GM13977 (cell line): ENCODE results near the gene IL4R.
"Not testable (repeated sequence)": the region's sequence is repeated elsewhere in the genome, so short reads cannot be mapped to it uniquely, and the experiment has no call there.

Experiments used
- DNase-seq: peaks from one replicate; pipeline ENCODE4 v3.0.0; 2012; ENCODE audit warnings: low spot score
- in situ Hi-C: fragments of 300-500 bp; cut with MboI; formaldehyde crosslinking; loops from one replicate; pipeline ENCODE4 v1.12.0; 2022; ENCODE audit warnings: low sequenced_read_pairs, low pct_unique_long_range_greater_than_20kb, mixed read lengths, inconsistent platforms; ENCODE audit not compliant: unreplicated experiment
- TF ChIP-seq, protein P1 (sequence below): IDR thresholded peaks from 2 replicates; pipeline ENCODE4 v1.5.1; 2012; ENCODE audit warnings: mild to moderate bottlenecking, control low read depth; ENCODE audit not compliant: insufficient read depth; ENCODE audit errors: extremely low read depth, missing control alignments

Gene IL4R

DNA sequence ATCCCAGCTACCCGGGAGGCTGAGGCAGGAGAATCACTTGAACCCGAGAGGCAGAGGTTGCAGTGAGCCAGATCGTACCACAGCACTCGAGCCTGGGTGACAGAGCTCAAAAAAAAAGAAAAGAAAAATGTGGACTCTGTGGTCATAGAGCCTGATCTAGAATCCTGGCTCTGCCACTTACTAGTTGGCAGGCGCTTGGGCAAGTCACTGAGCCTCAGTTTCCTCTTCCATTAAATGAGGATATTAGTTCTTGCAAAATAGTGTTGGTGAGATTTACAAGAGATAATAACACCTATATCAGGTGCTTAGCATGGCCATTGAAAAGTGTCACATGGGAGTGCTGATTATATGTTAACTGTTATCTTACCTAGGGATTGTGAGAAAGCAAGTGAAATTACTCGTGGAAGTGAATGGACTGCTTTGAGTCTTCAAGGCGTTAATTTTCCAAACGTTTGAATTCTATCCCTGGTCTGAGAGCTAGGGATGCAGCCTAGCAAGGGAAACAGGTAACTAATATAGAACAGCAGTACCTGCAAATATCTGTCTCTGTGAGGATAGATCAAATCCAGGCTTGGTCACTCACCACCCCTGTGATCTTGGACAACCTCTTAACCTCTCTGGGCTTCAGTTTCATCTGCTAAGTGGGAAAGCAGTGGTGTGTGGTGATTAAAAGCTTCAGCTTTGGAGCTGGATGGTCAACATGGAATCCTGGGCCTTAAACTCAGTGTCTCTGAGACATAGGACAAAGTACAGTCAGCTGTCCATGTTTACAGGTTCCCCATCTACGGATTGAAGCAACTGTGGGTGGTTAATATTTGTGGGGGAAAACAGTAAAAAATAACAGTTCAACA is 44.2 kb upstream of the IL4R start:
- TF ChIP-seq, protein P1, sequence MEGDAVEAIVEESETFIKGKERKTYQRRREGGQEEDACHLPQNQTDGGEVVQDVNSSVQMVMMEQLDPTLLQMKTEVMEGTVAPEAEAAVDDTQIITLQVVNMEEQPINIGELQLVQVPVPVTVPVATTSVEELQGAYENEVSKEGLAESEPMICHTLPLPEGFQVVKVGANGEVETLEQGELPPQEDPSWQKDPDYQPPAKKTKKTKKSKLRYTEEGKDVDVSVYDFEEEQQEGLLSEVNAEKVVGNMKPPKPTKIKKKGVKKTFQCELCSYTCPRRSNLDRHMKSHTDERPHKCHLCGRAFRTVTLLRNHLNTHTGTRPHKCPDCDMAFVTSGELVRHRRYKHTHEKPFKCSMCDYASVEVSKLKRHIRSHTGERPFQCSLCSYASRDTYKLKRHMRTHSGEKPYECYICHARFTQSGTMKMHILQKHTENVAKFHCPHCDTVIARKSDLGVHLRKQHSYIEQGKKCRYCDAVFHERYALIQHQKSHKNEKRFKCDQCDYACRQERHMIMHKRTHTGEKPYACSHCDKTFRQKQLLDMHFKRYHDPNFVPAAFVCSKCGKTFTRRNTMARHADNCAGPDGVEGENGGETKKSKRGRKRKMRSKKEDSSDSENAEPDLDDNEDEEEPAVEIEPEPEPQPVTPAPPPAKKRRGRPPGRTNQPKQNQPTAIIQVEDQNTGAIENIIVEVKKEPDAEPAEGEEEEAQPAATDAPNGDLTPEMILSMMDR = no peak
- in situ Hi-C loops = no loop called here
- no peak for DNase-seq

DNA sequence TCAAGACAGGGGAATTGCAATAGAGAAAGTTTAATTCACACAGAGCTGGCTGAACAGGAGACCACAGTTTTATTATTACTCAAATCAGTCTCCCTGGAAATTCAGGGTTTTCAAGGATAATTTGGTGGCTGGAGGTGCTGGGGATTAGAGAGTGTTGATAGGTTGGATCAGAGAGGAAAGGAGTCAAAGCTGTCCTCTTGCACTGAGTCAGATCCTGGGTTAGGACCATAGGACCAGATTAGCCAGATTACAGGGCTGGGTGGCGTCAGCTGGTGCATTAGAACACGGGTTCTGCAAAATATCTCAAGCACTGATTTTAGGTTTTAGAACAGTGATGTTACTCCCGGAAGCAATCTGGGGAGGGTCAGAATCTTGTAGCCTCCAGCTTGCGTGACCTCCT is 43.4 kb upstream of the IL4R start:
- TF ChIP-seq, protein P1 = no peak
- in situ Hi-C loops = no loop called here
- no peak for DNase-seq

DNA sequence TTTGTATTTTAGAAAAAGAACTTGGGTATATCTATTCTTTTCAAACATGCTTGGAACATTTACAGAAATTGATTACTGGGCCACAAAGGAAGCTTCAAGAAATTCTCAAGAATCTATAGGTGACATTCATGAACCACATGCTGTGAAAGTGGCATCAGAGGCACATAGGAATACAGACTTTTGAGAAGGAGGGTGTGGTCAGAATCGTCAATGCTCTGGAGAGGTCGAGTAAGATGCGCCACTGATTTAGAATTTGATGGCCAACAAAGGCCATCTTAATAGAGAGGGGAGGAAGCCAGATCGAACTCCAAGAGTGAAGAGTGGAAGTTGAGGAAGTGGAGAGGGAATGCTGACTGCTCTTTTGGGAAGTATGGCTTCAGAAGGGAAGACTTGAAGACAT is 41.7 kb upstream of the IL4R start:
- DNase-seq = no peak
- in situ Hi-C loops = no loop called here
- TF ChIP-seq, protein P1 = no peak

DNA sequence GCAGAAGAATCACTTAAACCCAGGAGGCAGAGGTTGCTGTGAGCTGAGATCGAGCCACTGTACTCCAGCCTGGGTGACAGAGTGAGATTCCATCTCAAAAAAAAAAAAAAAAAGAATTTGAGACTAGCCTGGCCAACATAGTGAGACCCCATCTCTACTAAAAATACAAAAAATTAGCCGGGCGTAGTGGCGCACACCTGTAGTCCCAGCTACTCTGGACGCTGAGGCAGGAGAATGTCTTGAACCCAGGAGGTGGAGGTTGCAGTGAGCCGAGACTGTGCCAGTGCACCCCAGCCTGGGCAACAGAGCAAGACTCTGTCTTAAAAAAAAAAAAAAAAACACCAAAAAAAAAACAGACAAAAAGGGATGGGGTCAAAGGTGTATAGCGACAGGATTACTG is 41.1 kb upstream of the IL4R start:
- DNase-seq, in situ Hi-C loops: not testable (repeated sequence)

DNA sequence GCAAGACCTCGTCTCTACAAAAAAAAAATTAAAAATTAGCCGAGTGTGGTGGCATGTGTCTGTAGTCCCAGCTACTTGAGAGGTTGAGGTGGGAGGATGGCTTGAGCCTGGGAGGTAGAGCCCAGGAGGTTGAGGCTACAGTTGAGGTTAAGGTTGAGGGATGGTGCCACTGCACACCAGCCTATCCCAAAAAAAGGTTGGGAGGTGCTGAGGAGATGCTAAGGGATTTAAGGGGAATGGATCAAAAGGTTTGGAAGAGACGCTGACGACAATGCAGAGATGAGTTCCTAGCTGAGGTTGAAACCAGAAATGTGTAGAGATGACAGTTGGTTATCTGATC is 40.5 kb upstream of the IL4R start:
- DNase-seq = no peak
- in situ Hi-C loops = no loop called here

DNA sequence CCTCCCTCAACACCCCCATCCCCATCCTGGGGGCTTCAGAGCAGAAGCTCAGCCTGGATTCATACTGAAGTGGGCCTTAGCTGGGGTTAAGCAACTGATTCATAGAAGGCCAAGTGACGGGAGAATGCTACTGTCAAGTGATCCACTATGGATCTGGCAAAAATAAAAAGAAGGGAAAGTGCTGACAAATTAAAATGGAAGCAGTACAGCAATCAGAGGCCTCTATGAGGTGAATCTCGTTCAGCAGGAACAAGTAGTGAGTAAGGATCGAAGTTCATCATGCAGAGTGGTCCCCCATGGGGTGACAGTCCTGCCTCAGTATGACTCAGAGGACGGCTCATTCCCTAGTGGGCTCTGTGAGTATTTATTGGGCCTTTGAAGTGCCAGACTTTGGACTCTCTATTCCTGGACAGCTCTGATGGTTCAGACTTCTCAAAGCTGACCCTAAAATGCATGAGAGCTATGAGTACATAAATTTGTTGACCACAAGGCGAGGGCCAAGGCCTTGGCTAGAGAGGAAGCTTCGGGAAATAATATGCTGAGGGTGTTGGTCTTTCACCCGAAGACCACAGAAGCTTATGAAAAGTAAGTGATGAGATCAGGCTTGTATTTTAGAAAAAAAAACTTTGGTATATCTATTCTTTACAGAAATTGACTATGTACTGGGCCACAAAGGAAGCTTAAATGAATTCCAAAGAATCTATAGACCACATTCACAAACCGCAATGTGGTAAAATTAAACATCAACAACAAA is 39.9 kb upstream of the IL4R start:
- in situ Hi-C loops = no loop called here
- no peak for DNase-seq
- TF ChIP-seq, protein P1 = no peak

More for the DNA sequence above, 40.5 kb upstream of the IL4R start:
- TF ChIP-seq, protein P1 = no peak

DNA sequence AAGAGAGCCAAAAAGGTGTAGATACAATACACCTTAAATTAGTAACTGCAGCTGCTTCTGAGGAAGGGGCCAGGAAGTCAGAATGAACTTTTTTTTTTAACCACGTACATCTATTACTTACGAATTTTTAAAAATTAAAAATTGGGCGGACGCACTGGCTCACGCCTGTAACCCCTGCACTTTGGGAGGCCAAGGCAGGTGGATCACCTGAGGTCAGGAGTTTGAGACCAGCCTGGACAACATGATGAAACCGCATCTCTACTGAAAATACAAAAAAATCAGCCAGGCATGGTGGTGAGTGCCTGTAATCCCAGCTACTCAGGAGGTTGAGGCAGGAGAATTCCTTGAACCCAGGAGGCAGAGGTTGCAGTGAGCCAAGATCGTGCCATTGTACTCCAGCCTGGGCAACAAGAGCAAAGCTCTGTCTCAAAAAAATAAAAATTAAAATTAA is 39.3 kb upstream of the IL4R start:
- in situ Hi-C loops, DNase-seq: not testable (repeated sequence)
